Hepatocyte (in vitro differentiated cells): ENCODE results near the gene NAA80.
"Not testable (repeated sequence)": the region's sequence is repeated elsewhere in the genome, so short reads cannot be mapped to it uniquely, and the experiment has no call there.

Experiments used
- CTCF ChIP-seq: fragments of 200-600 bp; sonication (generic); IDR thresholded peaks from 2 replicates; pipeline ENCODE4 v1.5.1; 2016; ENCODE audit warnings: antibody characterized with exemption, mild to moderate bottlenecking; ENCODE audit not compliant: poor library complexity
- EZH2 ChIP-seq: fragments of 200-600 bp; sonication (generic); IDR thresholded peaks from 2 replicates; pipeline ENCODE4 v1.6.1; 2016; ENCODE audit warnings: antibody characterized with exemption, mild to moderate bottlenecking, borderline replicate concordance
- EZH2phosphoT487 ChIP-seq: fragments of 200-600 bp; sonication (generic); IDR thresholded peaks from one replicate; pipeline ENCODE4 v1.6.1; 2018; ENCODE audit warnings: antibody characterized with exemption, mild to moderate bottlenecking, low read depth, moderate library complexity; ENCODE audit not compliant: unreplicated experiment, severe bottlenecking

GRCh38 chr3:50272538-50272910, 26.7 kb downstream of the NAA80 start:
- not testable (repeated sequence) for TF ChIP-seq CTCF, EZH2, EZH2phosphoT487
